NCI-H2171 (cell line): ENCODE data around the gene MPC1L.

Experiments
- DNase-seq: peaks from one replicate; lab custom pipeline; 2025; lab: John Stamatoyannopoulos, UW

MPC1L gene

DNA sequence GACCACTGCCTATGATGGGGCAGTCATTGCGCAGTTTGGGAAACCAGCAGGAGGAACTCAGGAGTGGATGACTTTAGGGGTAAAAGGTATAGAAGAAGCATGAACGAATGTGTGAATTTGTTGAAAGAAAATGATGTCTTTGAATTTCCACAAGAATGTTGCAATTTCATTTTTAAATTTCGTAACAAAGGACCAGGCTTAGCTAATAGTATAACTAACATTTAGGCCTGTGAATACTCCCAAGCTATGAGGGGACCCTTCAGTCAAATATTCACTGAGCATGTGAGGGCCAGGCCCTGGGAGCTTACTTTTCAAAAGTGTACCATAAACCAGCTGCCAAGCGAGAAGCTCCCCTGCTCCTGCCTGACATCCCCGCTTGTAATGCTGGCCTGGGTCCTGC is 5.3 kb downstream of the MPC1L start:
- no peak for DNase-seq

DNA sequence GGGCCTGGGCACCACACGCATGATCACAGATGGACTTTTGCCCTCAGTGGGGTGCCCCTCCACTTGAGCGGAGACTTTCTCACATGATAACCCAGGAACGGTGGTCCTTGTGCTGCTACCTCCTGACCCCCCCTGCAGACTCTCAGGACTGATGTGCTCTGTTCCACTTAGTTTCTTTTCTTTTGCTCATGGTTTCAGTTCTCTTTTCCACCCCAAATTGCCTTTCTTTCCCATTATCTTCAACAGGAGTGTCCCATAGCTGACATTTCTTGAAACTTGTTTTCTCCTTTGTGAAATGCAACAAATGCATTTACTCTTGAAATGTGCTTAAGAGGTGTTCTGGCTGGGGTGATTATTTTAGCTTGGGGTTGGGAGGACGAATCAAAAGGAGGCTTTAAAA is 9.0 kb downstream of the MPC1L start:
- no peak for DNase-seq

DNA sequence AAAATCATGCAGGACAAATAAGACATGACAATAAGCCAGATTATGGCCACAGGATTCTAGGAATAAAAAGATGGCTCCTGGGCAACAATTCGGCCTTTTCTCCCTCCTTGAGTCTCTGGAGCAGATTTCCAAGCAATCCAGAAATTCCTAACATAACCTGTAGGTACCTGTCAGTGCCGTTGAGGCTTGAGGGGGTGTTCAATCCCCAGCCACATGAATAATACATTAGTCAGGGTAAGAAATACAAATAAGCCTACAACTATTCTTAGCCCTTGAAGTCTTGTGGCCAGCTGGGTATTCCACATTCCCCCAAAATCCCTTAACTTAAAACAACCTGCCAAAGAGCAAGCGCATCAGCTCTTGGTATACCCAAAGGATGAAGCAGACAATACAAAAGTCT is 14.5 kb downstream of the MPC1L start:
- DNase-seq: no peak

DNA sequence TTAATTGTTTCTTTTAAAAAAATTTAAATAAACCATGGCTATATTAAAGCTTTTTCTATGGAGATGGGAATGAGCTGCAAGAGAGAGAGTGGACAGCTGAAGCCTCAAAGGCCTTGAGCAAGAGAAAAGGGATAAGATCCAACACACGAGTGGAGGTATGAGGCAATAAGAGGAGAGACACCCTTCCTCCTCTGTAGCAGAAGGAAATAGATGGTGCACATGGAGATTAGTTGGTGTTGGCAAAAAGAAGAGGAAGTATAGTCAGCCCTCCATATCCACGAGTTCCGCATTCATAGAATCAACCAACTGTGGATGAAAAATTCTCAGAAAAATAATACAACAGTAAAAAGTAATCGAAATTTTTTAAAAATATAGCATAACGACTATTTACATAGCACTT is 20.9 kb downstream of the MPC1L start:
- no peak for DNase-seq

DNA sequence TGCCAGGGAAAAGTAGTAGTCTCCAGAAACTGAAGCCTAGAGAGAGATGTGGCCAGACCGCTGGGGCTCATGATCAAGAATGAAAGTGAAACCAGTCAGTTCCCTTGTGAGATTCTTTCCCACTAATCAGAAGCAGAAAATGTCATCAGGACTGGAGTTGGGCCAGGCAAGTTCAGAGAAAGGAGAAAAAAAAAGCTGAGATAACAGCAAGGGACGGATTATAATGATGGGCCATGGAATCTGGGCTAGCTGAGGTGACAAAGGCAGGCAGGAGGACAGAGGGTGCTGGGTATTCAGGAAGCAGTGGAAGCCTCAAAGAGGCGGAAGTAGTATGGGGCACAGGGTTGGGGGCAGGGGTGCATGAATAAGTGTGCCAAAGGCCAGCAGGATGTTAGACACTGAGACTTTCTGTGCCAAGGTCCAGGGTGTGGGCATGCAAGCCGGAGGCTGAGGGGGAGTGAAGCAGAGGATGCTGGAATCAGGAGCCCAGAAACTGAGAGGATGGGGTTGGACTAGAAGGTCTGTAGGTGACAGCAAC is 21.7 kb downstream of the MPC1L start:
- no peak for DNase-seq

DNA sequence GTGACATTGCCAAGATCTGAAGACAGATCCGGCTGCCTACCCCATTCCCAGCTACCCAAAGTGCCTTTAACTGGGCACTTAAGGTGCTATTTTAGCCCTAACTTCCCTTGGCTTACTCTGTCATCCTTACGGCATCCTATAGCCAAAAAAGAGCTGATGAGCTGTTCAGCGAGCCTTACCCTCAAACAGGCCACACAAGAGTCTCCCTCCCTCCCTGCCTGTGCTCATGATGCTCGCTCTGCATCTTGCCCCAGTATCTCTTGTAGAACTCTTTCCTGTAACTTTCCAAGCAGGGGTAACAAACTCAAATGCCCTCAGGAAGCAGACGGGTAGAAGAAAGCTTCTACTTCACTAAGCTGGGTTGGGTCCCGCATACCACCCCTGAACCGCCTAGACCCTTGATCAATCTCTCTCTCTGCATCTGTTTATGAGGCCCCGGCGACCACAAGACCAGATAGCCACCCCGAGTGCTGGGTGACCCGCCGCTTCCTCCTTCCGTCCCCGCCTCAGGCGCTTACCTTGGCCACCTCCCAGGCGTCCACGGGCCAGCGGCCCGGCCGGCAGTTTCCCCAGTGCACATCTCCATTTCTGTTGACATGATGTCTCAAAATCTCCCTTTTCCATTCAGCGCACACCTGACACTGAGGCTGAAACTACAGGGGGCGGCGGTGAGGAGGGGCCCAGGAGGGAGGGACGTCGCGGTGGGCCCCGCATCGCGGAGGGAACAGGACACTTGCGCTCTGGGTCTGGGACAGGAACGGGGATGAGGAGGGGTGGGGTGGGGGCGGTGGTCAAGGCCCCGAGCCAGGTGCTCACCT is 23.5 kb downstream of the MPC1L start:
- peak; percentile 1 for DNase-seq

DNA sequence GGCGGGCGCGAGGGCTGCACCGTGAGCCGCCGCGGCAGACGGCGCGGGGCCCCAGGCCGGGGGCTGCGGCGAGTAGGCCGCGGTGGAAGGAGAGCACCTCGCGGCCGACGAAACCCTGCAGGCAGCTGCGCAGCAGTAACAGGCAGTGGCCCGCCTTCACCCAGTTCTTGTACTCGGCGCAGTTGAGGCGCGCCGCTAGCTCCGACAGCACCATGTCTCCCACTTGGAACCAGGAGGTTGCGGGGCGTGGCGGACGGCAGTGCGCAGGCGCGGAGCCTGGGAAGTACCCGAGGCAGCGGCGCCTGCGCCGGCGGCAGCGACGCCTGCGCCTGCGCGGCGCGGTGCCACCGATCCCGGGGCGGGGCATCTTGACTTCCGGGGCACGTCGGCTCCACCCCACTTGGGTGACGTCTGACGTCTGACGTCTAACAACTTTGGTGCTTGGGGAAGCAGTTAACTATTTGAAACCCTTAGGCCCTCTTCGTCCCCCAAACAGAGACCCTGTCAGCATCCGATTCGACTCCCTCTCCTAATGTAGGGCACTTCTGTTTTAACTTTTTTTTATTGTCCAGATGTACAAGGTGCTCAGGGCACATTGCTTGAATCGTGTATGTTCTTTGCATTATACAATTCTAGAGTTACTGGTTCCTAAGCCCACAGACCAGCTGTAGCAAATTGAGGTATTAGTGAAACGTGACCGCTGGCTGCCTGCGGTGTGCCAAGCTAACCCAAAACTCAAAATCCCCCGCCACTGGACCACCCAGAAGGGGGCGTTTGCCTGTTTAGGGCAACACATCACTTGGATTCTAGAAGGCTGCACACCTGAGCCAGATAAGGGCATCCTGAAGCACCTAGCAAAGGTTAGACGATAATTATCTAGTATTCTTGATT is 24.3 kb downstream of the MPC1L start, which contains the start of gene CXorf38:
TSS of gene CXorf38 (minus strand) at position 255 of the 891 bp plus-strand sequence. CDS start at position 214, 41 bp downstream.
- peak; percentile 61 for DNase-seq

DNA sequence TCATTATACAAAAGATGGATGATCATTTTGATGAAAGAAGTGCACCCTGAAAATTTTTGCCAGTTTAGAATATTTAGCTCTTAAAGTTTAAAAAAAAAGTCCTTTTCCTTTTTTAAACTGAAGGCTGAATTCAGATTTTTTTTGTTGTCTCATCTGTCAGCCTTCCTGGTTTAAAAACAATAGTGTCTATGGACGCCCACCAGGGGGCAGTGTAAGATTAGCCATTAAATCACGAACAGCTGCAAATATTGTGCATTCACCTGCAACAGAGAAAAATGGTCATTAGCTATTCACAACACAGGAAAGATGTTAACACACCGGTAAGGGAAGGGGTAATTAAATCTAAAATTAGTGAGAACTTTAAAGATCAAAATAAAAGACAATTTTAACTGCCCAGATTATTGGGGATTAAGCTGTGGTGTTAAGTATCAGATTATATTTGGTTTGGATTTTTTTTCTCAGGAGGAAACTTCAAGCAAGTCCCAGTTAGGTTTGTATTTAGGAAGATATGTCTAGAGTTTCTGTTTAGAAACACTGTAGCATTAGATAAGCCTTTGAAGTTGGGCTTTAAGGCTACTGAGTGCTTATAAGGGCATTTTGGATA is 28.5 kb downstream of the MPC1L start:
- peak; percentile 44 for DNase-seq

DNA sequence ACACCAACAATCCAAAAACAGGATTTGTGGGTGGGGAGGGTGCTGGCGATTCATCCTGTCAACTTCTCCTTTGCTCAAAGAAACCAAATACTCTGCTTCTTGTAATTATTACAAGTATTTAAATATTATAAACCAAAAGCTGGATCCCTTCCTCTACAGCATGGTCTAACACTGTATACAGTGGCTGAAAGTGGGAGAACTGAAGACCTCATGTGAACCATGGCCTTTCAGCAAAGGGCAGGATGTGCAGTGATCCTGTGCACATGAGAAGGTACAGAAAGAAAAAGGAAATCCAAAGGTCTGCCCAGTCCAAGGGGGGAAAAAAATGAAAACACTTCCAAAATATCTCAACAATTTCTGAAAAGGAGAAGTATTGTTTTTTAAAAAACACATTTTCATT is 29.4 kb downstream of the MPC1L start:
- DNase-seq: no peak

DNA sequence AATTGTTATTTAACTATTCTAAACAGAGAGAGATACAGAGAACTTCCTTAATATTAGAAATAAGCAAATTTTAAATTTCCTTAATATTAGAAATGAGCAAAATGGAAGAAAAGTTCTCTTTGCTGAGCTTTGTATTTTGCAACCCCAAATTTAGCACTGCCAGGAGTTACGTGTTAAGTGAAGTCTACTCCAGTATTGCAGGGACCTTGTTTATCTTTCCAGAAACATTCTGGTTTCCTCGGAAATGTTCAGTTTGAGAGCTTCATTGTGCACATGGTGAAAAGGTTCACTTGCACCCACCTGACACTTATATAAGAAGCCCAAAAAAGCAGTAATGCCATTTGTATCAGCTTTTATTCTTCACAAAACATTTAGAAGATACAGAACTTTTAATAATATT is 30.3 kb downstream of the MPC1L start:
- DNase-seq: no peak

DNA sequence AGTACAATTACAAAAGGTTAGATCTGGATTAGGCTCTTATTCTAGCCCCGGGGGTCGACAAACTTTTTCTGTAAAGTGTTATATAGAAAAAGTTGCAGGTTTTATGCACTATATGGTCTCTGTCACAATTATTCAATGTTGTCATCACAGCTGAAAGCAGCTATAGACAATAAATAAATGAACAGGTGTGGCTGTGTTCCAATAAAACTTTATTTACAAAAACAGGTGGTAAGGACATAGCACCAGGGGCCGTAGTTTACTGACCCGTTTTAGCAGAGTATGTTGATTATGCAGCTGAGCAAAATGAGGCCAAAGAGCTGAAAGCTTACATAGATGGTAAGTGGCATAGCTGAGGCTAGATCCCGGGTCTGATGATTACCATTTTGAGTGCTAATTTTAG is 37.2 kb downstream of the MPC1L start:
- no peak for DNase-seq

DNA sequence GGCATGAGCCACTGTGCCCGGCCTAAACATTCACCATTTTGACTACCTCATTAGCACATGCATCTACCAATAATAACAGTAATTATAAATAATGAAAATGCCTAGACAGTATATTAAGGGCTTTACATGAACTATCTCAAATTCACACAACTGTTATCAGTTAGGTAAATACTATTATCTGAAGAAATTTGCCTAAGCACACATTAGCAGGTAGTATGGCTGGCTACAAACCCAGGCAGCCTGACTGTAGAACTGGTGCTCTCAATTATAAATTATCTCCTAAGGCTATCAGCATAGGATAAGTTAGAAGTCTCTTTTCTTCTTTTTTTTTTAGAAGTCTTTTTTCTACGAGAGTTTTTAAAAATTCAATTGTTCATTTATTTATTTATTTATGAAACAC is 38.3 kb downstream of the MPC1L start:
- no peak for DNase-seq

DNA sequence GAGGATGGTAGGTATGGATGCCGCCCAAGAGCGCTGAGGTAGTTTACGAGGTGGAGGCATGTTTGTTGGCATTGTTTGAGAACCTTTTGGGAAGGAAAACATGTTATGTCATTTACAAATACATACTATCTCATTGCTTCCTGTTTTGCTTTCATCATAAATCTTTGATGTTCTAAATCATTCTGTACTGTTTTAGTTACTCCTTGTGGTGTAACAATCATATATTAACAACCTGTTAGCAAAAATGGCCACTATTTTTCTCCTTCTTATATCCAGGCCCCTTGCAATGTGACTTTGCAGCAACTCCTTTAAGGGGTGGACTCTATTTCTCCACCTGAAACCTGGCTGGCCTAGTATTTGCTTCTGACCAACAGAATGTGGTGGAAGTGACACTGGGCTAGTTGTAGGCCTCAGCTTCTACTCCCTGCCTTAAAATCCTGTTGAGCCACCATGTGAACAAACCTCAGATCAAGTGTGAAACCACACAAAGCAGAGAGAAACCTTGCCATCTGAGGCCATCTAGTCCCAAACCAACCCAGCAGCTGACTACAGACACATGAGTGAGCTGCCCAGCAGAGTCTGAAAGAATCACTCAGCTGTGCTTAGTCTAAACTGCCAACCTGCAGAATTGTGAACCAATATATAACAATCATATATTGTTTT is 40.0 kb downstream of the MPC1L start:
- no peak for DNase-seq

DNA sequence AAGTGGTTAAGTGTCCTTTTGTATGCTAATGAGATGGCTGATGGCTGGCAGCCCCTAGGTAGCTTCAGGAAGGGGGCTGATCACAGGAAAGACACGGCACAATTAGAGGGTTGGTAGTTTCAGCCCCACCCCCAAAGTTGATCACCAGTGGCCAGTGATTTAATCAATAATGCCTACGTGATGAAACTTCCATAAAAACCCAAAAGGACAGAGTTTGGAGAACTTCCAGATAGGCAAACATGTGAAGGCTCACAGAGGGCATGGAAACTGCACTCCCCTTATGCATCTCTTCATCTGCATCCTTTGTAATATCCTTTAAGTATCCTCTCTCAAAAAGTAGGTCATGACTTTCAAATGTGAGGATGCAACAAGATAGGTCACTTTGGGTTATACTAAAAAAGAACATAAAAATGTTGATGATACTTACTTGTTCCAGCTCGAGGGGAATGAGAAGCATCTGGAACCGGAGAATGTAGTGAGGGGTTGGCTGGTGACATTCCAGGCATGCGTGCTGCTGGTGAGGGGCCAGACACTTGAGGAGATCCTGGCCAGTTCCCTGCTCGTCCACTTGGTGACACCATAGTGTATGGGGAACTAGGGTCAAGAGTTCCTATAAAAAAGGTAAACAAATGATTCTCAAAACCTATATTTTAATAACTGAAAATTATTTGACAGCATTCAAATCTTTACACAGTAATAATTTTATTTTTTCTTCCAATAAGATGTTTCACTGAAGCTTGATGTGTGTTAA is 40.8 kb downstream of the MPC1L start:
- no peak for DNase-seq

DNA sequence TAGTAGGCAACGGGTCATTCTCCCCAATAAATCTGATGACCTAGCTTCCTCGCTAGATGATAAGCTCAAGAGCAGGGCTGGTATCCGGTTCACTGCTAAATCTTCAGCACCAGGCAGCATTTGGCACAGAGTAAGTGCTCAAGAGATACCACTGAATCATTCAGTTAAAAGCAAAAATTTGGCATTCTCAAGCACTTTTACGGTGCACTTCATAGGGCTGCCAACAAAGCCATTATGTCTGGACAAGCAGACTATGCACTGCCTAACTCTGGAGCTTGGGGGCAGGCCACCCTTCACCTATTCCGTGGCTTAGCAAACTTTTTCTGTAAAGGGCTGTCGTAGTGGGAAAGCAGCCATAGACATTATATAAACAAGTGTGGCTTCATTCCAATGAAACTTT is 47.9 kb downstream of the MPC1L start:
- no peak for DNase-seq
